Nephron progenitor cell (in vitro differentiated cells): ENCODE measurements around the gene JSRP1.

Source experiments
- DNase-seq: peaks from one replicate; pipeline ENCODE4 v3.0.0; 2021
- H3K27ac Mint-ChIP-seq: 2 replicates; pipeline ENCODE4 v1.8.0; 2021; ENCODE audit warnings: mild to moderate bottlenecking, moderate library complexity, mixed read lengths
- H3K27me3 Mint-ChIP-seq: 2 replicates; pipeline ENCODE4 v1.8.0; 2021; ENCODE audit warnings: mild to moderate bottlenecking, low read depth, mixed read lengths; ENCODE audit not compliant: poor library complexity
- H3K36me3 Mint-ChIP-seq: 2 replicates; pipeline ENCODE4 v1.8.0; 2021; ENCODE audit warnings: low read depth, mixed read lengths
- H3K4me1 Mint-ChIP-seq: 2 replicates; pipeline ENCODE4 v1.8.0; 2021; ENCODE audit warnings: mixed read lengths
- H3K4me3 Mint-ChIP-seq: 2 replicates; pipeline ENCODE4 v1.8.0; 2021; ENCODE audit warnings: mild to moderate bottlenecking, moderate library complexity, mixed read lengths
- H3K9me3 Mint-ChIP-seq: 2 replicates; pipeline ENCODE4 v1.8.0; 2021; ENCODE audit warnings: mild to moderate bottlenecking, moderate library complexity, mixed read lengths
- TF ChIP-seq, protein P1 (sequence below): fragments of 200-600 bp; sonication (generic); IDR thresholded peaks from 2 replicates; pipeline ENCODE4 v1.5.0; 2021; ENCODE audit warnings: antibody characterized with exemption

Gene JSRP1

DNA sequence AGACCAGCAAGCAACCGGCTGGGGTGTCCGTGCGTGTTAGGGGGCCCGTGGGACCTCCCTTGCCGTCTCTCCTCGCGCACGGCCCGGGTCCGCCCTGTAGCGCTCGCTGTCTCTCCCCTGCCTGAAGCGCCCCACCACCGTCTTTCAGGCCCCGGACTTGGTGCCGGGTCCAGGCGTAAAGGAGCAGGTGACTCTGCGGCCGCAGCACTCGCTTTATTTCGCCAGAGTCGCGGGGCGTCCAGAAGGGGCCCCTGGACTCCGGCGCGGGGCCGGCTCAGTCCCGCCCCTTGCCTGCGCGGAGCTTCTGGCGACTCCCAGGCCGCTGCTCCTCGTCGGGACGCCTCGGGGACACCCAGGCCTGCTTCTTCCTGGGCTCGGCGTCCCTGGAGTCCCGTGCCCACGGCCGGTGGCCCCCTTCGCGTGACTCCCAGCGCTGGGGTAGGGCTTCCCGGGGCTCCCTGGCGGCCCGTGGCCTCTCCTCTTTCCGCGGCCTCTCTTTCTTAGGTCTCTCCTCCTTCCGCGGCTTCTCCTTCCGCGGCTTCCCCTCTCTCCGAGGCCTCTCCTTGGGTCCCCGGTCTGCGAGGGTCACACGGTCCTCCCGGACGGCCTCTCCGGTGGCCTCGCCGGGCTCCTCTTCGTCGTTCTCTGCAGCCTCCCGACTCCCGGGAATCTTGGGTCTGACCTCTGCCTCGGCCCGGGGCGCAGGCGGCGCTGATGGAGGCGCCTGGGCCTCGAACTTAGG lies 4.0 kb downstream of the JSRP1 start:
- H3K27ac Mint-ChIP-seq = no peak overlapping the region
- H3K4me1 Mint-ChIP-seq = peaks cover 4% of the 10 kb centered on the region
- no peak for DNase-seq
- no peaks in the 10 kb centered on the region for H3K9me3 Mint-ChIP-seq
- TF ChIP-seq, protein P1, sequence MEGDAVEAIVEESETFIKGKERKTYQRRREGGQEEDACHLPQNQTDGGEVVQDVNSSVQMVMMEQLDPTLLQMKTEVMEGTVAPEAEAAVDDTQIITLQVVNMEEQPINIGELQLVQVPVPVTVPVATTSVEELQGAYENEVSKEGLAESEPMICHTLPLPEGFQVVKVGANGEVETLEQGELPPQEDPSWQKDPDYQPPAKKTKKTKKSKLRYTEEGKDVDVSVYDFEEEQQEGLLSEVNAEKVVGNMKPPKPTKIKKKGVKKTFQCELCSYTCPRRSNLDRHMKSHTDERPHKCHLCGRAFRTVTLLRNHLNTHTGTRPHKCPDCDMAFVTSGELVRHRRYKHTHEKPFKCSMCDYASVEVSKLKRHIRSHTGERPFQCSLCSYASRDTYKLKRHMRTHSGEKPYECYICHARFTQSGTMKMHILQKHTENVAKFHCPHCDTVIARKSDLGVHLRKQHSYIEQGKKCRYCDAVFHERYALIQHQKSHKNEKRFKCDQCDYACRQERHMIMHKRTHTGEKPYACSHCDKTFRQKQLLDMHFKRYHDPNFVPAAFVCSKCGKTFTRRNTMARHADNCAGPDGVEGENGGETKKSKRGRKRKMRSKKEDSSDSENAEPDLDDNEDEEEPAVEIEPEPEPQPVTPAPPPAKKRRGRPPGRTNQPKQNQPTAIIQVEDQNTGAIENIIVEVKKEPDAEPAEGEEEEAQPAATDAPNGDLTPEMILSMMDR = no peak
- H3K27me3 Mint-ChIP-seq = peaks cover 22% of the 10 kb centered on the region
- no peaks in the 10 kb centered on the region for H3K36me3 Mint-ChIP-seq
- H3K4me3 Mint-ChIP-seq = no peak overlapping the region

DNA sequence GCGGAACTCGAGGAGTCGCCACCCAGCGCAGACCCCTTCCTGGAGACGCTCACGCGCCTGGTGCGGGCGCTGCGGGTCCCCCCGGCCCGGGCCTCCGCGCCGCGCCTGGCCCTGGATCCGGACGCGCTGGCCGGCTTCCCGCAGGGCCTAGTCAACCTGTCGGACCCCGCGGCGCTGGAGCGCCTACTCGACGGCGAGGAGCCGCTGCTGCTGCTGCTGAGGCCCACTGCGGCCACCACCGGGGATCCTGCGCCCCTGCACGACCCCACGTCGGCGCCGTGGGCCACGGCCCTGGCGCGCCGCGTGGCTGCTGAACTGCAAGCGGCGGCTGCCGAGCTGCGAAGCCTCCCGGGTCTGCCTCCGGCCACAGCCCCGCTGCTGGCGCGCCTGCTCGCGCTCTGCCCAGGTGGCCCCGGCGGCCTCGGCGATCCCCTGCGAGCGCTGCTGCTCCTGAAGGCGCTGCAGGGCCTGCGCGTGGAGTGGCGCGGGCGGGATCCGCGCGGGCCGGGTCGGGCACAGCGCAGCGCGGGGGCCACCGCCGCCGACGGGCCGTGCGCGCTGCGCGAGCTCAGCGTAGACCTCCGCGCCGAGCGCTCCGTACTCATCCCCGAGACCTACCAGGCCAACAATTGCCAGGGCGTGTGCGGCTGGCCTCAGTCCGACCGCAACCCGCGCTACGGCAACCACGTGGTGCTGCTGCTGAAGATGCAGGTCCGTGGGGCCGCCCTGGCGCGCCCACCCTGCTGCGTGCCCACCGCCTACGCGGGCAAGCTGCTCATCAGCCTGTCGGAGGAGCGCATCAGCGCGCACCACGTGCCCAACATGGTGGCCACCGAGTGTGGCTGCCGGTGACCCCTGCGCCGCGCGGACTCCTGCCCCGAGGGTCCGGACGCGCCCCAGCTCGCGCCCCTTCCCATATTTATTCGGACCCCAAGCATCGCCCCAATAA lies 4.8 kb downstream of the JSRP1 start:
- Mint-ChIP-seq H3K36me3 (no peaks in the 10 kb centered on the region), H3K4me1 (peaks cover 4% of the 10 kb centered on the region), H3K27ac (no peak overlapping the region), H3K4me3 (no peak overlapping the region), H3K9me3 (no peaks in the 10 kb centered on the region), H3K27me3 (peaks cover 22% of the 10 kb centered on the region)
- no peak for DNase-seq
- TF ChIP-seq, protein P1 = no peak

DNA sequence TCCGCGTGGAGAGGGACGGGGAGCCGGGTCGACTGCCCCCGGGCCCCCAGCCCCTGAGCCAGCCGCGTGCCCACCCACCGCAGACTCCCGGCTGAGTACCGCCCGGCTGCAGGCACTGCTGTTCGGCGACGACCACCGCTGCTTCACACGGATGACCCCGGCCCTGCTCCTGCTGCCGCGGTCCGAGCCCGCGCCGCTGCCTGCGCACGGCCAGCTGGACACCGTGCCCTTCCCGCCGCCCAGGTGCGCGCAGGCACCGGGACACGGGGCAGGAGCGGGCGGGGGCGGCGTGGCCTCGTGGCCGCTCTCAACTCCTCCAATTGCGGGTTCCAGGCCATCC lies 5.5 kb downstream of the JSRP1 start:
- H3K9me3 Mint-ChIP-seq = no peaks in the 10 kb centered on the region
- no peak for DNase-seq
- TF ChIP-seq, protein P1 = no peak
- H3K4me1 Mint-ChIP-seq = peaks cover 4% of the 10 kb centered on the region
- peaks cover 3% of the 10 kb centered on the region for H3K36me3 Mint-ChIP-seq
- H3K4me3 Mint-ChIP-seq = no peak overlapping the region
- peaks cover 22% of the 10 kb centered on the region for H3K27me3 Mint-ChIP-seq
- no peak overlapping the region for H3K27ac Mint-ChIP-seq

DNA sequence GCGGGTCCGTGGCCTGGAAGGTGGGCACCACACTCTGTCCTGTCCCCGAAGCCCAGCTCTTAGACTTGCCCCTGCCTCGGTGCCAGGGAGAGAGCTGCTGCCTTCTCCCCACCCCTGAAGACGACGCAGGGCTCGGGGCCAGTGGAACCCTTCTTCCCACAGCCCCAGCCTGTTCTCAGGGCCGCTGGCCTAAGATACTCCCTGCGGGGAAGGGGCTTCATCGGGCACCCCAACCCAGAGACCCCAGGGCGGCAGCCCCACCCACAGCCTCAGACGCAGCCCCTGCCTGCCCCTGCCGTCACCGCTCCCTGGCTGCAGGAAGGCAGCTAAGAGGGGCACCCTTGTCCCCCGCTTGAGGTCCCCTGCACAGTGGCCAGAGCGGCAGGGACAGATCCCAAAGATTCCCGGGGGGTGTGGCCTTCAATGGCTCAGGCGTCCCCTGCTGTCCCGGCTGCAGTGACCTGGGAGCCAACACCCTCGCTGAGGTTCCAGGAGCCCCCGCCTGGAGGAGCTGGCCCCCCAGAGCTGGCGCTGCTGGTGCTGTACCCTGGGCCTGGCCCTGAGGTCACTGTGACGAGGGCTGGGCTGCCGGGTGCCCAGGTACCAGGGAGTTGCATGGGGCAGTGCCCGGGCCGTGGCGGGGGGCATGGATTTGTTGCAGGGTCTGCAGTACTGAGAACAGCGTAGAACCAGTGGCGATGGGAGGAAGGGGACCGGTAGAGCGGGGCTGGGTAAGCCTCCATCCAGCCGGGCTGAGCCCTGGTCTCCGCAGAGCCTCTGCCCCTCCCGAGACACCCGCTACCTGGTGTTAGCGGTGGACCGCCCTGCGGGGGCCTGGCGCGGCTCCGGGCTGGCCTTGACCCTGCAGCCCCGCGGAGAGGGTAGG lies 6.1 kb downstream of the JSRP1 start:
- H3K4me3 Mint-ChIP-seq = no peak overlapping the region
- H3K36me3 Mint-ChIP-seq = peaks cover 5% of the 10 kb centered on the region
- H3K27me3 Mint-ChIP-seq = peaks cover 22% of the 10 kb centered on the region
- H3K27ac Mint-ChIP-seq = no peak overlapping the region
- H3K9me3 Mint-ChIP-seq = no peaks in the 10 kb centered on the region
- H3K4me1 Mint-ChIP-seq = peaks cover 4% of the 10 kb centered on the region
- DNase-seq = no peak
- TF ChIP-seq, protein P1 = no peak

DNA sequence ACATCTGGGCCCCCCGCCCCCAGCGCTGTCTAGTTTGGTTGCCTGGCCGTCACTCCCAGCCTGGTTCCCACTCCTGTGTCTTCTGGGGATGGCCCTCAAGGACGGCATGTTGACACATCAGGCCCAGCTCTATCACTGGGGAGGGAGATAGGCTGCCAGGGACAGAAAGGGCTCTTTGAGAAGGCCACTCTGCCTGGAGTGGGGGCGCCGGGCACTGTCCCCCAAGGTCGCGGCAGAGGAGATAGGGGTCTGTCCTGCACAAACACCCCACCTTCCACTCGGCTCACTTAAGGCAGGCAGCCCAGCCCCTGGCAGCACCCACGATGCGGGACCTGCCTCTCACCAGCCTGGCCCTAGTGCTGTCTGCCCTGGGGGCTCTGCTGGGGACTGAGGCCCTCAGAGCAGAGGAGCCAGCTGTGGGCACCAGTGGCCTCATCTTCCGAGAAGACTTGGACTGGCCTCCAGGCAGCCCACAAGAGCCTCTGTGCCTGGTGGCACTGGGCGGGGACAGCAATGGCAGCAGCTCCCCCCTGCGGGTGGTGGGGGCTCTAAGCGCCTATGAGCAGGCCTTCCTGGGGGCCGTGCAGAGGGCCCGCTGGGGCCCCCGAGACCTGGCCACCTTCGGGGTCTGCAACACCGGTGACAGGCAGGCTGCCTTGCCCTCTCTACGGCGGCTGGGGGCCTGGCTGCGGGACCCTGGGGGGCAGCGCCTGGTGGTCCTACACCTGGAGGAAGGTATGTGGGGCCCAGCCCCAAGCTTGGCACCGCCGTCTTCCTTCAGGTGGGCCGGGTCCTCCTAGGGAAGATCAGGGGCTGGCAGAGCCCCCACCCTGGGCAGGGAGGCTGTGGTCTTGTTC lies 7.0 kb downstream of the JSRP1 start, which contains the start of gene AMH:
Gene AMH (plus strand): TSS at position 314 of the 857 bp plus-strand sequence. CDS start 10 bp downstream, at position 324.
- Mint-ChIP-seq H3K27ac (no peak within 1 kb of the TSS), H3K4me1 (peaks cover 4% of the 10 kb centered on the region), H3K36me3 (peaks cover 5% of the 10 kb centered on the region), H3K4me3 (no peak within 1 kb of the TSS), H3K27me3 (peaks cover 18% of the 10 kb centered on the region), H3K9me3 (no peaks in the 10 kb centered on the region)
- TF ChIP-seq, protein P1 = no peak
- no peak for DNase-seq
